ENCODE measurements around the gene SUSD5.
"Not testable (repeated sequence)": the region's sequence is repeated elsewhere in the genome, so short reads cannot be mapped to it uniquely, and the experiment has no call there.

SUSD5 gene

DNA sequence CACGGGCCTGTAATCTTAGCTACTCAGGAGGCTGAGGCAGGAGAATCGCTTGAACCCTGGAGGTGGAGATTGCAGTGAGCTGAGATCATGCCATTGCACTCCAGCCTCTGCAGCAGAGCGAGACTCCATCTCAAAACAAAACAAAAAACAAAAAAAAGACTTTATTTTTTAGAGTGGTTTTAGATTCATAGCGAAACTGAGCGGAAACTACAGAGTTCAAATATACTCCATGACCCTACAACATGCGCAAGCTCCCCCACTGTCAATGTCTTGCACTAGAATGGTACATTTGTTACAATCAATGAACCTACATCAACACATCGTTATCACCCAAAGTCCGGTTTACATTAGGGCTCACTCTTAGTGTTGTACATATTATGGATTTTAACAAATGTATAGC lies 107.0 kb downstream of the SUSD5 start:
- no peak for DNase-seq

- DNase-seq, result not testable (repeated sequence)
These were observed 111.8 kb downstream of the SUSD5 start for GRCh38 chr3:33106854-33107253.

DNA sequence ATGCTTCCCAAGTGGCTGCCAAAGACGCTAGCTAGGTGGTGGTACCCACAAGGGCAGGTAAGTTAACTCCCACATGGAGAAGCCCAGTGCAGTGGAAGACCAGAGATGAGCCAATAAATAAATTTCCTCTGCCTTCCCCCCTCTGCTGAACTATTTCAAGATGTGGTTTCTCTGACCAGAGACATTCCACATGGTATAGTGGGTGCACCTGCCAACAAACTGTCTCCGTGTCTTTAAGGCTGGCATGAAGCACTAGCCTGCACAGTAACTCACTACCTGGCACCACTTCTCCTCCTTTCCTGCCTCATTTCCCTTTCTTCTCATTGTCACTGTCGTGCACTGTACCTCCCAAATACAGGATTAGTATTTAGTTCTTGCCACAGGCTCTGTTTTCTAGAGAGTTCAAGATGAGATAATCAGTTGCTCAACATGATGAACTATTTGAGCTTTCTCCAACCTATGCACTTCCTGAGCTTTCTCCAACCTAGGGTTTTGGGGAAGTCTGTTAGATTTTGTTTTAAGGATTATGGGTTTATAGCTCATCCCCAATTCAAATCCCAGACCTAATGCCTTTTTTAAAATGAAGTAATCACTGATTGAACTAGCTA lies 113.2 kb downstream of the SUSD5 start:
- DNase-seq, result no peak

- no peak for DNase-seq
These were observed 113.8 kb downstream of the SUSD5 start for GRCh38 chr3:33104803-33105202.

GRCh38 chr3:33103480-33103879 lies 115.1 kb downstream of the SUSD5 start:
- no peak for DNase-seq

GRCh38 chr3:33103034-33103433 lies 115.6 kb downstream of the SUSD5 start:
- no peak for DNase-seq

GRCh38 chr3:33100229-33100628 lies 118.4 kb downstream of the SUSD5 start:
- DNase-seq, result no peak

All from activated CD4-positive, alpha-beta T cell treated with anti-CD3 and anti-CD28 coated beads for 1 hour (primary cell).